Nephron progenitor cell (in vitro differentiated cells): ENCODE data around the gene TAF11L11.
"Not testable (repeated sequence)": the region's sequence is repeated elsewhere in the genome, so short reads cannot be mapped to it uniquely, and the experiment has no call there.

ENCODE experiments used
- DNase-seq: peaks from one replicate; pipeline ENCODE4 v3.0.0; 2021
- H3K27ac Mint-ChIP-seq: 2 replicates; pipeline ENCODE4 v1.8.0; 2021; ENCODE audit warnings: mild to moderate bottlenecking, moderate library complexity, mixed read lengths
- H3K27me3 Mint-ChIP-seq: 2 replicates; pipeline ENCODE4 v1.8.0; 2021; ENCODE audit warnings: mild to moderate bottlenecking, low read depth, mixed read lengths; ENCODE audit not compliant: poor library complexity
- H3K36me3 Mint-ChIP-seq: 2 replicates; pipeline ENCODE4 v1.8.0; 2021; ENCODE audit warnings: low read depth, mixed read lengths
- H3K4me1 Mint-ChIP-seq: 2 replicates; pipeline ENCODE4 v1.8.0; 2021; ENCODE audit warnings: mixed read lengths
- H3K4me3 Mint-ChIP-seq: 2 replicates; pipeline ENCODE4 v1.8.0; 2021; ENCODE audit warnings: mild to moderate bottlenecking, moderate library complexity, mixed read lengths
- H3K9me3 Mint-ChIP-seq: 2 replicates; pipeline ENCODE4 v1.8.0; 2021; ENCODE audit warnings: mild to moderate bottlenecking, moderate library complexity, mixed read lengths
- TF ChIP-seq, protein P1 (sequence below): fragments of 200-600 bp; sonication (generic); IDR thresholded peaks from 2 replicates; pipeline ENCODE4 v1.5.0; 2021; ENCODE audit warnings: antibody characterized with exemption

The TAF11L11 gene

DNA sequence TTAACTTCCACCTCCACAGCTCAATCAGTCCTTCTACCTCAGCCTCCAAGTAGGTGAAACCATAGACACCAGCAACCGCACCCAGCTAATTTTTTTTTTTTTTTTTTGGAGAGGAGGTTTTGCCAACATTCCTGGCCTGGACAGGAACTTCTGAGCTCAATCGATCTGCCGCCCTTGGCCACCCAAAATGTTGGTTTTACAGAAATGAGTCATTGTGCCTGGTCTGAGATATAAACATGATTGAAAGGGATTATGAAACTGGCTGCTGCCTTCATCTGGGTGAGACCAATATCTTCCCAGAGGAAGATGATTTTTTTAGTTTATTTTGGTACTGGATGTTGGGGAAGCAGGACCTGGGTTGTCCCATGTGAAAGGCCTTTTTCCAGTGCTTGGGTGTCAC lies 15.4 kb downstream of the TAF11L11 start:
- no peaks in the 10 kb centered on the region for H3K9me3 Mint-ChIP-seq
- no peak overlapping the region for H3K4me3 Mint-ChIP-seq
- no peaks in the 10 kb centered on the region for H3K36me3 Mint-ChIP-seq
- TF ChIP-seq, protein P1, sequence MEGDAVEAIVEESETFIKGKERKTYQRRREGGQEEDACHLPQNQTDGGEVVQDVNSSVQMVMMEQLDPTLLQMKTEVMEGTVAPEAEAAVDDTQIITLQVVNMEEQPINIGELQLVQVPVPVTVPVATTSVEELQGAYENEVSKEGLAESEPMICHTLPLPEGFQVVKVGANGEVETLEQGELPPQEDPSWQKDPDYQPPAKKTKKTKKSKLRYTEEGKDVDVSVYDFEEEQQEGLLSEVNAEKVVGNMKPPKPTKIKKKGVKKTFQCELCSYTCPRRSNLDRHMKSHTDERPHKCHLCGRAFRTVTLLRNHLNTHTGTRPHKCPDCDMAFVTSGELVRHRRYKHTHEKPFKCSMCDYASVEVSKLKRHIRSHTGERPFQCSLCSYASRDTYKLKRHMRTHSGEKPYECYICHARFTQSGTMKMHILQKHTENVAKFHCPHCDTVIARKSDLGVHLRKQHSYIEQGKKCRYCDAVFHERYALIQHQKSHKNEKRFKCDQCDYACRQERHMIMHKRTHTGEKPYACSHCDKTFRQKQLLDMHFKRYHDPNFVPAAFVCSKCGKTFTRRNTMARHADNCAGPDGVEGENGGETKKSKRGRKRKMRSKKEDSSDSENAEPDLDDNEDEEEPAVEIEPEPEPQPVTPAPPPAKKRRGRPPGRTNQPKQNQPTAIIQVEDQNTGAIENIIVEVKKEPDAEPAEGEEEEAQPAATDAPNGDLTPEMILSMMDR, result no peak
- no peak overlapping the region for H3K27ac Mint-ChIP-seq
- H3K27me3 Mint-ChIP-seq, result peaks cover 3% of the 10 kb centered on the region
- no peak for DNase-seq
- H3K4me1 Mint-ChIP-seq, result no peaks in the 10 kb centered on the region

DNA sequence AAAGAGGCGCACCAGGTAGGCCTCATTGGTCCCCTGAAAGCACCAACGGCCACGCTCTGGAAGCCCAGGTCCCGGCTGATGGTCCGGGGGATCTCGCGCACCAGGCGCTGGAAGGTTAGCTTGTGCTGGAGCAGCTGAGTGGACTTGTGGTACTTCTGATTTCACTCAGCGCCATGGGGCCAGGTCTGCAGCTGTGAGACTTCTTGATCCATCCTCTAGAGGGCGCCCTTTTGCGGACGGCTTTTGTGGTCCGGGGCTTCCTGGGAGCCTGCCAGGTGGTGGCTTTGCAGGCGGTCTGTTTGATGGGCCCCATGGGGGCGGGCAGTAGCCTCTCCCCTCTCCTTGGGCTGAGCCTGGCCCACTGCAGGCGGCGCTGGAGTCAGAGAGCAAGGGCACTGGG lies 16.6 kb downstream of the TAF11L11 start:
- Mint-ChIP-seq H3K27me3 (no peaks in the 10 kb centered on the region), H3K27ac (no peak overlapping the region), H3K36me3 (no peaks in the 10 kb centered on the region), H3K9me3 (no peaks in the 10 kb centered on the region), H3K4me1 (no peaks in the 10 kb centered on the region), H3K4me3 (no peak overlapping the region)
- TF ChIP-seq, protein P1, result no peak
- DNase-seq, result no peak

DNA sequence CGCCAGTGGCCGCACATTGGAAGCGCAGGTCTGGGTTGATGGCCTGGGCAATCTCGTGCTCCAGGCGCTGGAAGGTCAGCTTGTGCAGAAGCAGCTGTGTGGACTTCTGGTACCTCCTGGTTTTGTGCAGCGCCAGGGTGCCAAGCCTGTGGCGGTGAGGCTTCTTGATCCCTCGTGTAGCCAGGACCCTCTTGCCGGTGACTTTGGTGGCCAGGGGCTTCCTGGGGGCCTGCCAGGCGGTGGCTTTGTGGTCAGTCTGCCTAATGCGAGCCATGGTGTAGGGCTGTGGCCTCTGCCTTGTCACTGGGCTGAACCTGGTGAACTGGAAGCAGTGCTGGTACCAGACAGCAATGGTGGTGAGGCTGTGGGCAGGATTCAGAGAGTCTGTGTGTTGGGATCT lies 21.7 kb downstream of the TAF11L11 start:
- no peak for DNase-seq
- TF ChIP-seq, protein P1, result no peak
- no peaks in the 10 kb centered on the region for H3K36me3 Mint-ChIP-seq
- H3K4me1 Mint-ChIP-seq, result no peaks in the 10 kb centered on the region
- no peaks in the 10 kb centered on the region for H3K9me3 Mint-ChIP-seq
- no peak overlapping the region for H3K4me3 Mint-ChIP-seq
- no peaks in the 10 kb centered on the region for H3K27me3 Mint-ChIP-seq
- no peak overlapping the region for H3K27ac Mint-ChIP-seq

DNA sequence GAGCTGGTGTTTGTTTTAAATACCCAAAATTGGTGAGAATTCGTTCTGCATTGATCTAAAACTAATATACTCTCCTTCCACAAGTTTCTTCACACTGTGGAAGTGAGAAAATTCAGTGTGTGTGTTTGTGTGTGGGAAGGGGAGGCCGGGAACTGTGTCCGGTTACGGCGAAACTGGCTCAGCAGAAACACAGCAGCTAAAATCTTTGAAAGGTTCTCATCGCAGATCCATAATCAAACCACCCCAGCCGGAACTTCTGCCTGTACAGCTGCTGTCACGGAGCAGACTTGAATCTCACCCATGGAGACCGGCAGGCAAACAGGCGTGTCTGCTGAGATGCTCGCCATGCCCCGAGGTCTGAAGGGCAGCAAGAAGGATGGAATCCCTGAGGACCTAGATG lies 27.8 kb downstream of the TAF11L11 start, which contains the start of gene TAF11L13:
TAF11L13 (plus strand) TSS at position 301 of the 400 bp plus-strand sequence.
- not testable (repeated sequence) for H3K9me3 Mint-ChIP-seq, H3K36me3 Mint-ChIP-seq, H3K27me3 Mint-ChIP-seq, DNase-seq, H3K4me3 Mint-ChIP-seq, H3K27ac Mint-ChIP-seq, H3K4me1 Mint-ChIP-seq

DNA sequence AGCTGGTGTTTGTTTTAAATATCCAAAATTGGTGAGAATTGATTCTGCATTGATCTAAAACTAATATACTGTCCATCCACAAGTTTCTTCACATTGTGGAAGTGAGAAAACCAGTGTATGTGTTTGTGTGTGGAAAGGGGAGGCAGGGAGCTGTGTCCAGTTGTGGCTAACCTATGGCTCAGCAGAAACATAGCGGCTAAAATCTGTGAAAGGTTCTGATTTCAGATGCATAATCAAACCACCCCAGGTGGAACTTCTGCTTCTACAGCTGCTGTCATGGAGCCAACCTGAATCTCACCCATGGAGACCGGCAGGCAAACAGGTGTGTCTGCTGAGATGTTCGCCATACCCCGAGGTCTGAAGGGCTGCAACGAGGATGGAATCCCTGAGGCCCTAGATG lies 30.2 kb downstream of the TAF11L11 start, which contains the start of gene TAF11L14:
TAF11L14 (plus strand) TSS at position 301 of the 400 bp plus-strand sequence.
- Mint-ChIP-seq H3K27me3 (no peaks in the 10 kb centered on the region), H3K9me3 (no peaks in the 10 kb centered on the region), H3K4me3 (no peak within 1 kb of the TSS), H3K4me1 (no peaks in the 10 kb centered on the region), H3K36me3 (no peaks in the 10 kb centered on the region), H3K27ac (no peak within 1 kb of the TSS)
- no peak for DNase-seq
- TF ChIP-seq, protein P1, result no peak

DNA sequence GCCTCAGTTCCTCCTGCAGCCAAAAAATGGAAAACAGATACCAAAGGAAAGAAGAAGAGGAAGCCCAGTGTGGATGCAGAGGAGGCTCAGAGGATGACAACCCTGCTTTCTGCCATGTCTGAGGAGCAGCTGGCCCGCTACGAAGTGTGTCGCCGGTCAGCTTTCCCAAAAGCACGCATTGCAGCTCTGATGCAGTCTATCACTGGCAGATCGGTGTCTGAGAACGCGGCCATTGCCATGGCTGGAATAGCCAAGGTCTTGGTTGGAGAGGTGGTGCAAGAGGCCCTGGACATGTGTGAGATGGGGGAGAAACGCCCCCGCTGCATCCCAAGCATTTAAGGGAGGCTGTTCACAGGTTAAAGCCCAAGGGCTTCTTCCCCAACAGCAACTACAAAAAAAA lies 45.2 kb downstream of the TAF11L11 start:
- peaks cover 18% of the 10 kb centered on the region for H3K9me3 Mint-ChIP-seq
- H3K4me3 Mint-ChIP-seq, H3K36me3 Mint-ChIP-seq, H3K27me3 Mint-ChIP-seq, DNase-seq, H3K27ac Mint-ChIP-seq: not testable (repeated sequence)
- H3K4me1 Mint-ChIP-seq, result peaks cover 24% of the 10 kb centered on the region

DNA sequence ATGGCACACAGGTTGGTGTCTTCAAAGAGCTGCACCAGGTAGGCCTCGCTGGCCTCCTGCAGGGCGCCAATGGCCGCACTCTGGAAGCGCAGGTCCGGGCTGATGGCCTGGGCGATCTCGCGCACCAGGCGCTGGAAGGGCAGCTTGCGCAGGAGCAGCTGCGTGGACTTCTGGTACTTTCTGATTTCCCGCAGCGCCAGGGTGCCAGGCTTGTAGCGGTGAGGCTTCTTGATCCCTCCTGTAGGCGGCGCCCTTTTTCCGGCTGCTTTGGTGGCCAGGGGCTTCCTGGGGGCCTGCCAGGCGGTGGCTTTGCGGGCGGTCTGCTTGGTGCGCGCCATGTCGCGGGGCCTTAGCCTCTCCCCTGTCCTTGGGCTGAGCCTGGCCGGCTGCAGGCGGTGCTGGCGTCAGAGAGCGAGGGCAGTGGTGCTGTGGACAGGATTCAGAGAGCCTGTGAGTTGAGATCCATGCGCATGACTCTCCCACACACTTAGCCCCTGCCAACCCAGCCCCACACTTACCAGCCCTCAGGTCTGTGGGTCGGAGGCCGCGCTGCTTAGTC lies 51.3 kb downstream of the TAF11L11 start:
- H3K4me1 Mint-ChIP-seq, result peaks cover 25% of the 10 kb centered on the region
- H3K27me3 Mint-ChIP-seq, H3K4me3 Mint-ChIP-seq, H3K36me3 Mint-ChIP-seq, DNase-seq, H3K27ac Mint-ChIP-seq: not testable (repeated sequence)
- H3K9me3 Mint-ChIP-seq, result peaks cover 17% of the 10 kb centered on the region
